IMR-90 (cell line): ENCODE data around the gene FXYD1. TPM values are rescaled to one million over a fixed set of nuclear protein-coding genes. Genes with fewer than 3 reads are reported as not detected.

ENCODE experiments used
- ATAC-seq: fragments of 200-7000 bp; cut with Tn5 transposase; 2 replicates; pipeline ENCODE4 v1.9.1; 2020; ENCODE audit warnings: low read depth, mild to moderate bottlenecking, moderate library complexity
- BruUV-seq: library from RNA; stranded (reverse); fragments of 400-500 nt; replicated peaks from 2 replicates; lab custom pipeline; 2021; lab: Mats Ljungman, UMichigan
- CTCF ChIA-PET: fragments of 300-600 bp; formaldehyde crosslinking; extraction: SDS; loops from one replicate; lab custom pipeline; 2021; ENCODE audit warnings: antibody characterized with exemption; lab: Yijun Ruan, JAX
- POLR2A ChIA-PET: fragments of 300-600 bp; sonication (Branson Sonifier 250); formaldehyde crosslinking; loops from one replicate; lab custom pipeline; 2022; ENCODE audit warnings: antibody characterized with exemption; ENCODE audit not compliant: unreplicated experiment; lab: Charles Lee
- DNase-seq: peaks from one replicate; pipeline ENCODE4 v3.0.0; 2013
- H2AFZ ChIP-seq: replicated peaks from 2 replicates; pipeline ENCODE3; 2013; ENCODE audit warnings: low read length, mild to moderate bottlenecking; ENCODE audit not compliant: poor library complexity
- H2AK5ac ChIP-seq: 2 replicates; pipeline ENCODE4 v1.6.1; 2013; ENCODE audit warnings: low read depth, low read length, inconsistent platforms
- H2AK9ac ChIP-seq: replicated peaks from 2 replicates; pipeline ENCODE3; 2013; ENCODE audit warnings: mild to moderate bottlenecking, low read depth, low read length, moderate library complexity; ENCODE audit not compliant: poor library complexity
- H2BK120ac ChIP-seq: 2 replicates; pipeline ENCODE4 v1.6.1; 2013; ENCODE audit warnings: low read depth, low read length, inconsistent platforms
- H2BK15ac ChIP-seq: 3 replicates; pipeline ENCODE4 v1.6.1; 2013; ENCODE audit warnings: low read depth, low read length, inconsistent platforms
- H2BK20ac ChIP-seq: 2 replicates; pipeline ENCODE4 v1.6.1; 2013; ENCODE audit warnings: low read depth, mild to moderate bottlenecking, inconsistent platforms, low read length, moderate library complexity
- H2BK5ac ChIP-seq: 2 replicates; pipeline ENCODE4 v1.6.1; 2013; ENCODE audit warnings: mild to moderate bottlenecking, low read depth, low read length, inconsistent platforms; ENCODE audit not compliant: poor library complexity, severe bottlenecking
- H3K14ac ChIP-seq: replicated peaks from 2 replicates; pipeline ENCODE4 v1.6.1; 2013; ENCODE audit warnings: low read depth, low read length, inconsistent platforms
- H3K18ac ChIP-seq: 2 replicates; pipeline ENCODE4 v1.6.1; 2013; ENCODE audit warnings: low read depth, low read length, control low read depth
- H3K23ac ChIP-seq: 2 replicates; pipeline ENCODE4 v1.6.1; 2013; ENCODE audit warnings: low read depth, low read length, inconsistent platforms
- H3K27ac ChIP-seq: 2 replicates; pipeline ENCODE4 v1.5.1; 2013; ENCODE audit warnings: mild to moderate bottlenecking, control low read depth, low read length; ENCODE audit not compliant: insufficient read depth
- H3K27me3 ChIP-seq: 2 replicates; pipeline ENCODE4 v1.6.1; 2013; ENCODE audit warnings: low read length; ENCODE audit not compliant: control insufficient read depth, insufficient read depth
- H3K36me3 ChIP-seq: 2 replicates; pipeline ENCODE4 v1.6.1; 2013; ENCODE audit warnings: low read length, mixed read lengths; ENCODE audit not compliant: control insufficient read depth, insufficient read depth
- H3K4ac ChIP-seq: 2 replicates; pipeline ENCODE4 v1.6.1; 2013; ENCODE audit warnings: low read depth, low read length, inconsistent platforms
- H3K4me1 ChIP-seq: 2 replicates; pipeline ENCODE4 v1.6.1; 2013; ENCODE audit warnings: low read length, mixed read lengths; ENCODE audit not compliant: control insufficient read depth, insufficient read depth
- H3K4me2 ChIP-seq: 2 replicates; pipeline ENCODE4 v1.6.1; 2013; ENCODE audit warnings: low read depth, mild to moderate bottlenecking, control low read depth, low read length, moderate library complexity
- H3K4me3 ChIP-seq: 2 replicates; pipeline ENCODE4 v1.5.1; 2013; ENCODE audit warnings: low read depth, mild to moderate bottlenecking, control low read depth, low read length, moderate library complexity; ENCODE audit not compliant: insufficient read depth
- H3K56ac ChIP-seq: 2 replicates; pipeline ENCODE4 v1.6.1; 2013; ENCODE audit warnings: low read length, inconsistent platforms; ENCODE audit not compliant: insufficient read depth; ENCODE audit errors: extremely low read depth
- H3K79me1 ChIP-seq, 2 experiments: 2 replicates each; pipeline ENCODE4 v1.6.1; 2013; ENCODE audit warnings: low read length in 2 of 2, inconsistent platforms in 1 of 2, low read depth in 1 of 2
- H3K9ac ChIP-seq: 2 replicates; pipeline ENCODE4 v1.6.1; 2013; ENCODE audit warnings: low read depth, low read length, control low read depth
- H3K9me1 ChIP-seq: 2 replicates; pipeline ENCODE4 v1.6.1; 2013; ENCODE audit warnings: low read length, inconsistent platforms; ENCODE audit not compliant: insufficient read depth
- H3K9me3 ChIP-seq: 2 replicates; pipeline ENCODE4 v1.6.1; 2013; ENCODE audit warnings: low read length; ENCODE audit not compliant: control insufficient read depth, insufficient read depth
- H4K20me1 ChIP-seq: 2 replicates; pipeline ENCODE4 v1.6.1; 2013; ENCODE audit warnings: low read length, inconsistent platforms; ENCODE audit not compliant: insufficient read depth
- H4K5ac ChIP-seq: 2 replicates; pipeline ENCODE4 v1.6.1; 2013; ENCODE audit warnings: mild to moderate bottlenecking, low read depth, low read length, control low read depth
- H4K8ac ChIP-seq, 2 experiments: 2 replicates each; pipeline ENCODE4 v1.6.1; 2013; ENCODE audit warnings: low read depth in 2 of 2, low read length in 2 of 2, control low read depth in 1 of 2, inconsistent platforms in 1 of 2
- H4K91ac ChIP-seq: 2 replicates; pipeline ENCODE4 v1.6.1; 2013; ENCODE audit warnings: low read depth, low read length, inconsistent platforms; ENCODE audit not compliant: insufficient read depth
- BHLHE40 ChIP-seq: fragments of 150-350 bp; IDR thresholded peaks from 2 replicates; pipeline ENCODE4 v1.6.1; 2016; ENCODE audit warnings: mild to moderate bottlenecking, low read depth, low read length
- CEBPB ChIP-seq: IDR thresholded peaks from 2 replicates; pipeline ENCODE4 v1.6.1; 2012; ENCODE audit warnings: low read depth, low read length, improper control_type of control experiment
- CHD1 ChIP-seq: IDR thresholded peaks from 2 replicates; pipeline ENCODE4 v1.6.1; 2012; ENCODE audit warnings: low read depth, low read length, improper control_type of control experiment
- FOS ChIP-seq: fragments of 150-350 bp; IDR thresholded peaks from 2 replicates; pipeline ENCODE4 v1.6.1; 2016; ENCODE audit warnings: low read depth, low read length
- MAZ ChIP-seq: IDR thresholded peaks from 2 replicates; pipeline ENCODE4 v1.6.1; 2012; ENCODE audit warnings: low read depth, mild to moderate bottlenecking, low read length, improper control_type of control experiment, moderate library complexity, borderline replicate concordance
- MXI1 ChIP-seq: IDR thresholded peaks from 2 replicates; pipeline ENCODE4 v1.6.1; 2012; ENCODE audit warnings: low read depth, mild to moderate bottlenecking, low read length, moderate library complexity, borderline replicate concordance
- NFE2L2 ChIP-seq: fragments of 150-350 bp; IDR thresholded peaks from 2 replicates; pipeline ENCODE4 v1.6.1; 2016; ENCODE audit warnings: low read depth, mild to moderate bottlenecking, low read length
- POLR2A ChIP-seq: IDR thresholded peaks from 2 replicates; pipeline ENCODE4 v1.6.1; 2012; ENCODE audit warnings: mild to moderate bottlenecking, low read depth, low read length
- RCOR1 ChIP-seq: IDR thresholded peaks from 2 replicates; pipeline ENCODE4 v1.6.1; 2012; ENCODE audit warnings: mild to moderate bottlenecking, low read length, improper control_type of control experiment; ENCODE audit not compliant: insufficient replicate concordance
- SMC3 ChIP-seq: fragments of 150-350 bp; IDR thresholded peaks from 2 replicates; pipeline ENCODE4 v1.6.1; 2016; ENCODE audit warnings: low read depth, mild to moderate bottlenecking, antibody characterized with exemption, low read length, moderate library complexity
- WGBS, 2 experiments: methylation state at CpG; one replicate each; pipeline versions ENCODE4 v1.1.5 to v1.1.7; 2013; ENCODE audit warnings: missing lambda C conversion rate in 2 of 2; ENCODE audit not compliant: insufficient read length in 1 of 2; ENCODE audit errors: extremely low coverage in 2 of 2; 5-methylcytosine and 5-hydroxymethylcytosine counted together
- dilution Hi-C: fragments of 300-500 bp; cut with HindIII; formaldehyde crosslinking; loops from one replicate; pipeline ENCODE4 v1.14.3; 2018; ENCODE audit warnings: low sequenced_read_pairs; ENCODE audit not compliant: unreplicated experiment
- in situ Hi-C: fragments of 300-500 bp; cut with MboI; formaldehyde crosslinking; loops from 3 replicates; pipeline ENCODE4 v1.14.3; 2019; ENCODE audit warnings: low sequenced_read_pairs, inconsistent platforms, mixed read lengths
- intact Hi-C: fragments of 100-400 bp; cut with micrococcal nuclease; formaldehyde crosslinking; loops from 2 replicates; pipeline ENCODE4 v1.10.0; 2022
- polyA plus RNA-seq, 3 experiments: library from polyadenylated mRNA; depleted of rRNA; stranded (reverse); fragments of >200 nt; gene quantifications; 2 replicates each; pipeline ENCODE4 v1.2.3, GENCODE V29; 2012; ENCODE audit warnings: low replicate concordance in 1 of 3
- total RNA-seq: library from RNA; depleted of rRNA; stranded (reverse); fragments of >200 nt; gene quantifications from 2 replicates; pipeline ENCODE4 v1.2.3, GENCODE V29; 2012
- TF ChIP-seq, protein P1 (sequence below): conservative IDR thresholded peaks from 2 replicates; pipeline ENCODE4 v1.5.1; 2012; ENCODE audit warnings: mild to moderate bottlenecking, low read depth, low read length, improper control_type of control experiment

FXYD1 gene
- total and polyA plus RNA-seq, 2 of the 4 experiments (the other 2 are of a cell fraction) = 0.18 to 3.9 TPM

DNA sequence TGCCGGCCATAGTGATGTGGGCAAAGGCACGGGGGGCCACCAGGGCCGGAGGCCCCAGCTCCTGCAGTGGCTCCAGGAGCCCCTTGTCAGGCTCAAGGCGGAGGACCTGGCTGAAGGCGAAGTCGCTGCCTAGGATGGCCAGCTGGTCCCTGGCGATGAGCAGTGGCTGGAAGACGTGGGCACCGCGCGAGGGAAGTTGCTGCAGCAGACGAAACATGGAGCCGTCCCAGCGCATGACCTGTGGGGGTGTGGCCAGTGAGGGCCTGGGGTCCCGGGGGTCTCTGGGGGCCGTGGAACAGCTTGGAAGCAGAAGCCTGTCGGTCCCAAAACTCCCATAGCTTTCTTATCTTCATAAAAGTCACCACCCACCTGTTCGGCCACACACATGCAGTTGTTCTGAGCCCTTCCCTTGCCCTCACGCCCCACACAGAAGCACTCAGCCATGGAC, 13.3 kb upstream of the FXYD1 start:
- Histone ChIP-seq H3K4ac (peak overlapping the region; percentile 79; the same call in 1 of the 2 replicates), H3K4me1 (peaks cover 2% of the 10 kb centered on the region; the same call in 1 of the 2 replicates), H3K14ac (no peak overlapping the region), H2BK120ac (no peak overlapping the region), H4K91ac (no peak overlapping the region), H3K27me3 (peaks cover 6% of the 10 kb centered on the region; the same call in 1 of the 2 replicates), H2BK15ac (no peak overlapping the region), H2AK5ac (no peak overlapping the region), H3K9me1 (peaks cover 7% of the 10 kb centered on the region; the same call in 1 of the 2 replicates), H4K5ac (no peak overlapping the region), H3K23ac (no peak overlapping the region), H3K36me3 (no peaks in the 10 kb centered on the region), H3K4me3 (no peak overlapping the region), H4K20me1 (no peaks in the 10 kb centered on the region), H4K8ac (peak overlapping the region; percentile 87 to 94; a peak in 2 of 4 replicates), H2AFZ (no peak overlapping the region), H3K9ac (no peak overlapping the region), H3K9me3 (no peaks in the 10 kb centered on the region), H2BK5ac (no peak overlapping the region), H3K4me2 (no peak overlapping the region), H3K18ac (no peak overlapping the region), H2BK20ac (no peak overlapping the region), H3K56ac (no peak overlapping the region), H3K27ac (no peak overlapping the region), H2AK9ac (peak overlapping the region; percentile 83), H3K79me1 (0 out of 4 replicates have a peak, but pooled peaks cover 0 to 7% of the 10 kb centered on the region in 2 experiments)
- no peak for TF ChIP-seq CEBPB
- TF ChIP-seq RCOR1 = no peak
- TF ChIP-seq MXI1 = no peak
- TF ChIP-seq, protein P1, sequence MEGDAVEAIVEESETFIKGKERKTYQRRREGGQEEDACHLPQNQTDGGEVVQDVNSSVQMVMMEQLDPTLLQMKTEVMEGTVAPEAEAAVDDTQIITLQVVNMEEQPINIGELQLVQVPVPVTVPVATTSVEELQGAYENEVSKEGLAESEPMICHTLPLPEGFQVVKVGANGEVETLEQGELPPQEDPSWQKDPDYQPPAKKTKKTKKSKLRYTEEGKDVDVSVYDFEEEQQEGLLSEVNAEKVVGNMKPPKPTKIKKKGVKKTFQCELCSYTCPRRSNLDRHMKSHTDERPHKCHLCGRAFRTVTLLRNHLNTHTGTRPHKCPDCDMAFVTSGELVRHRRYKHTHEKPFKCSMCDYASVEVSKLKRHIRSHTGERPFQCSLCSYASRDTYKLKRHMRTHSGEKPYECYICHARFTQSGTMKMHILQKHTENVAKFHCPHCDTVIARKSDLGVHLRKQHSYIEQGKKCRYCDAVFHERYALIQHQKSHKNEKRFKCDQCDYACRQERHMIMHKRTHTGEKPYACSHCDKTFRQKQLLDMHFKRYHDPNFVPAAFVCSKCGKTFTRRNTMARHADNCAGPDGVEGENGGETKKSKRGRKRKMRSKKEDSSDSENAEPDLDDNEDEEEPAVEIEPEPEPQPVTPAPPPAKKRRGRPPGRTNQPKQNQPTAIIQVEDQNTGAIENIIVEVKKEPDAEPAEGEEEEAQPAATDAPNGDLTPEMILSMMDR = no peak
- TF ChIP-seq POLR2A = no peak
- no peak for TF ChIP-seq NFE2L2
- no peak for TF ChIP-seq FOS
- TF ChIP-seq BHLHE40 = no peak
- TF ChIP-seq CHD1 = no peak
- TF ChIP-seq MAZ = no peak
- no peak for TF ChIP-seq SMC3
- whole genome bisulfite sequencing, 2 experiments = 59% methylated on average over 6 of the region's 19 CpGs; no CpG with 5 or more reads in 1 of the 2 experiments
- no peak for DNase-seq
- CTCF ChIA-PET = no interaction called here
- intact Hi-C loops (no loop called here), in situ Hi-C loops (no loop called here), dilution Hi-C loops (no loop called here)
- POLR2A ChIA-PET = no interaction called here
- no peak for ATAC-seq
- BruUV-seq = no TSS peak
